ENCODE data around the gene U2SURP.
A peak's percentile ranks its signal among the peaks of the same experiment; 100 is the strongest.
"Not testable (repeated sequence)": the region's sequence is repeated elsewhere in the genome, so short reads cannot be mapped to it uniquely, and the experiment has no call there.

Gene U2SURP

GRCh38 chr3:143014921-143015320 lies 13.6 kb downstream of the U2SURP start:
- no peak for DNase-seq (ENCODE audit: low spot score)

GRCh38 chr3:143016321-143016972 lies 15.1 kb downstream of the U2SURP start:
- peak; percentile 50 for DNase-seq (ENCODE audit: low spot score)

GRCh38 chr3:143024351-143024960 lies 23.1 kb downstream of the U2SURP start:
- no peak for DNase-seq (ENCODE audit: low spot score)

GRCh38 chr3:143031327-143031726 lies 30.0 kb downstream of the U2SURP start:
- no peak for DNase-seq (ENCODE audit: low spot score)

- not testable (repeated sequence) for DNase-seq (ENCODE audit: low spot score)
Measured at GRCh38 chr3:143031796-143032387, 30.5 kb downstream of the U2SURP start.

GRCh38 chr3:143035466-143036211 lies 34.3 kb downstream of the U2SURP start:
- peak; percentile 10 for DNase-seq (ENCODE audit: low spot score)

GRCh38 chr3:143036557-143036956 lies 35.2 kb downstream of the U2SURP start:
- DNase-seq (ENCODE audit: low spot score) = peak; percentile 54

- DNase-seq (ENCODE audit: low spot score) = no peak
Measured at GRCh38 chr3:143037867-143038266, 36.5 kb downstream of the U2SURP start.

GRCh38 chr3:143040261-143040879 lies 39.0 kb downstream of the U2SURP start:
- DNase-seq (ENCODE audit: low spot score) = no peak

- no peak for DNase-seq (ENCODE audit: low spot score)
Measured at GRCh38 chr3:143041903-143042302, 40.5 kb downstream of the U2SURP start.

- DNase-seq (ENCODE audit: low spot score) = no peak
Measured at GRCh38 chr3:143045639-143046038, 44.3 kb downstream of the U2SURP start.

- not testable (repeated sequence) for DNase-seq (ENCODE audit: low spot score)
Measured at GRCh38 chr3:143046075-143046474, 44.7 kb downstream of the U2SURP start.

- DNase-seq (ENCODE audit: low spot score) = no peak
Measured at GRCh38 chr3:143054011-143054410, 52.6 kb downstream of the U2SURP start.

- DNase-seq (ENCODE audit: low spot score) = no peak
Measured at GRCh38 chr3:143056372-143056771, 55.0 kb downstream of the U2SURP start.

GRCh38 chr3:143060906-143061305 lies 59.5 kb downstream of the U2SURP start:
- no peak for DNase-seq (ENCODE audit: low spot score)

- no peak for DNase-seq (ENCODE audit: low spot score)
Measured at GRCh38 chr3:143063018-143063417, 61.6 kb downstream of the U2SURP start.

- DNase-seq (ENCODE audit: low spot score) = no peak
Measured at GRCh38 chr3:143064777-143065176, 63.4 kb downstream of the U2SURP start.

GRCh38 chr3:143065364-143065763 lies 64.0 kb downstream of the U2SURP start:
- DNase-seq (ENCODE audit: low spot score) = no peak

GRCh38 chr3:143066033-143066432 lies 64.7 kb downstream of the U2SURP start:
- no peak for DNase-seq (ENCODE audit: low spot score)

GRCh38 chr3:143067201-143067600 lies 65.8 kb downstream of the U2SURP start:
- no peak for DNase-seq (ENCODE audit: low spot score)

GRCh38 chr3:143068059-143068458 lies 66.7 kb downstream of the U2SURP start:
- no peak for DNase-seq (ENCODE audit: low spot score)

GRCh38 chr3:143070977-143071551 lies 69.7 kb downstream of the U2SURP start:
- DNase-seq (ENCODE audit: low spot score) = no peak
